Measurements from ENCODE around the gene KANSL1.
A peak's percentile ranks its signal among the peaks of the same experiment; 100 is the strongest.

DNA sequence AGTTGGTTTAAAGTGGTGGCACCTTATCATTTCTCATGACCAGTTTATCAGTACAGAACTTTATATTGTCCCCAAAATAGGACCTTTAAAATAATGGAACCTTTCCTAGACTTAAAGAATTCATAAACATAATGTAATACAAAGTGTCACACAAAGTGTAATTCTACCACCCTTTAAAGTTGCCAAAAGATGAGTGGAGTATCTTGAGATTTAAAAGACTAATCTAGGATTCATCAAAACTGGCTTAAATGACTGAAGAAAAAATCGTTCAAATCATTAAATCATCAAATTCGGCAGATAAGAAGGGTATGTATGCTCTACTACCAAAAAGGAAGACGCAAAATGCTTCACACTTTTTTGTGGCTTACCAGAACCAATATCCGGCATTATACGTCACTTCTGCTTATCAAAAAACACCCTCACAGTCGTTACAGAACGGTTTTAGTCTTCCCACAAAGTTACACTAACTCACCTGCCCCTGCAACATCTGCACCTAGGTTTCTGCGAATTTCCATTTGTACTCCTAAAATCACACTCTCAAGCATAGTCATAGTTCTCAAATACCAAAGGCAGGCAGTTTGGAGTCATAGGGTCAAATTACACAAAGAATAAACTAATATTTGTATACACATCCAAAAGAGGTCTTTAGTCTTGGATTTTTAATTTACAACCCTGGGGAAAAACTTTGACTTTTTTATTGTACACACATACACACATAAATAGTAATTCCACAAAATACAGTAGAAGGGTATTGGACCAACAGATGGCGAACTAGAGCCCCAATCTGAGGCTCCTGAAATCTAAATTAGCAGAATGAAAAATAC is 1.4 kb upstream of the KANSL1 start:
- TF ChIP-seq, protein P1, sequence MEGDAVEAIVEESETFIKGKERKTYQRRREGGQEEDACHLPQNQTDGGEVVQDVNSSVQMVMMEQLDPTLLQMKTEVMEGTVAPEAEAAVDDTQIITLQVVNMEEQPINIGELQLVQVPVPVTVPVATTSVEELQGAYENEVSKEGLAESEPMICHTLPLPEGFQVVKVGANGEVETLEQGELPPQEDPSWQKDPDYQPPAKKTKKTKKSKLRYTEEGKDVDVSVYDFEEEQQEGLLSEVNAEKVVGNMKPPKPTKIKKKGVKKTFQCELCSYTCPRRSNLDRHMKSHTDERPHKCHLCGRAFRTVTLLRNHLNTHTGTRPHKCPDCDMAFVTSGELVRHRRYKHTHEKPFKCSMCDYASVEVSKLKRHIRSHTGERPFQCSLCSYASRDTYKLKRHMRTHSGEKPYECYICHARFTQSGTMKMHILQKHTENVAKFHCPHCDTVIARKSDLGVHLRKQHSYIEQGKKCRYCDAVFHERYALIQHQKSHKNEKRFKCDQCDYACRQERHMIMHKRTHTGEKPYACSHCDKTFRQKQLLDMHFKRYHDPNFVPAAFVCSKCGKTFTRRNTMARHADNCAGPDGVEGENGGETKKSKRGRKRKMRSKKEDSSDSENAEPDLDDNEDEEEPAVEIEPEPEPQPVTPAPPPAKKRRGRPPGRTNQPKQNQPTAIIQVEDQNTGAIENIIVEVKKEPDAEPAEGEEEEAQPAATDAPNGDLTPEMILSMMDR (IDR thresholded peaks at IDR 0.05), result peak; percentile 79
- TF ChIP-seq EZH2 (IDR thresholded peaks at IDR 0.05; ENCODE audit: borderline replicate concordance, insufficient read depth, low read depth, low read length, poor library complexity, severe bottlenecking), result no peak
